ENCODE measurements around the gene RNASE4.

DNA sequence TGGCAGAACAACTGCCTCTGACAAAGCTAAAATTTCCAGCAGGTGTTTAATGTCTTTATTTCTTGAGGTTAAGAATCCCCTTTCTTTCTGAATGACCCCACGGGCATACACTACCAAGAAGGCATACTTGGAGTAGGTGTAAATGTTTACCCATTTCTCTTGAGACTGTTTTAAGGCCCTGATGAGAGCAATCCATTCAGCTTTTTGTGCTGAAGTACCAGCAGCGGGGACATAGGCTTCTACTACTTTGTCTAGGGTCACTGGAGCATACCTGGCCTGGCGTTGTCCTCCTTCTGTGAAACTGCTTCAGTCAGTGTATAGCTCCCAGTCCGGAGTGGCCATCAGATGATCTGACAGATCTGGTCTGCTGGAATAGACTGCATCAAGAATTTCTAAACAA, 26.9 kb downstream of the RNASE4 start:
- TF ChIP-seq POLR2AphosphoS5 (IDR thresholded peaks at IDR 0.05; ENCODE audit: low read depth, low read length) (no peak), TAF1 (IDR thresholded peaks at IDR 0.05; ENCODE audit: borderline replicate concordance, insufficient read depth, low read length) (no peak), SIN3A (IDR thresholded peaks at IDR 0.05; ENCODE audit: borderline replicate concordance, insufficient read depth, low read length) (no peak)
- TF ChIP-seq, protein P1, sequence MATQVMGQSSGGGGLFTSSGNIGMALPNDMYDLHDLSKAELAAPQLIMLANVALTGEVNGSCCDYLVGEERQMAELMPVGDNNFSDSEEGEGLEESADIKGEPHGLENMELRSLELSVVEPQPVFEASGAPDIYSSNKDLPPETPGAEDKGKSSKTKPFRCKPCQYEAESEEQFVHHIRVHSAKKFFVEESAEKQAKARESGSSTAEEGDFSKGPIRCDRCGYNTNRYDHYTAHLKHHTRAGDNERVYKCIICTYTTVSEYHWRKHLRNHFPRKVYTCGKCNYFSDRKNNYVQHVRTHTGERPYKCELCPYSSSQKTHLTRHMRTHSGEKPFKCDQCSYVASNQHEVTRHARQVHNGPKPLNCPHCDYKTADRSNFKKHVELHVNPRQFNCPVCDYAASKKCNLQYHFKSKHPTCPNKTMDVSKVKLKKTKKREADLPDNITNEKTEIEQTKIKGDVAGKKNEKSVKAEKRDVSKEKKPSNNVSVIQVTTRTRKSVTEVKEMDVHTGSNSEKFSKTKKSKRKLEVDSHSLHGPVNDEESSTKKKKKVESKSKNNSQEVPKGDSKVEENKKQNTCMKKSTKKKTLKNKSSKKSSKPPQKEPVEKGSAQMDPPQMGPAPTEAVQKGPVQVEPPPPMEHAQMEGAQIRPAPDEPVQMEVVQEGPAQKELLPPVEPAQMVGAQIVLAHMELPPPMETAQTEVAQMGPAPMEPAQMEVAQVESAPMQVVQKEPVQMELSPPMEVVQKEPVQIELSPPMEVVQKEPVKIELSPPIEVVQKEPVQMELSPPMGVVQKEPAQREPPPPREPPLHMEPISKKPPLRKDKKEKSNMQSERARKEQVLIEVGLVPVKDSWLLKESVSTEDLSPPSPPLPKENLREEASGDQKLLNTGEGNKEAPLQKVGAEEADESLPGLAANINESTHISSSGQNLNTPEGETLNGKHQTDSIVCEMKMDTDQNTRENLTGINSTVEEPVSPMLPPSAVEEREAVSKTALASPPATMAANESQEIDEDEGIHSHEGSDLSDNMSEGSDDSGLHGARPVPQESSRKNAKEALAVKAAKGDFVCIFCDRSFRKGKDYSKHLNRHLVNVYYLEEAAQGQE (IDR thresholded peaks at IDR 0.05; ENCODE audit: insufficient read depth in 1 of 2, low read depth in 2 of 2, low read length in 2 of 2) = no peak
